Measurements from ENCODE around the gene SLC22A1. TPM values are rescaled to one million over a fixed set of nuclear protein-coding genes. Genes with fewer than 3 reads are reported as not detected.

SLC22A1 gene
- total RNA-seq, 1 experiment from 2014 or later = 0.39 TPM

GRCh38 chr6:160127270-160128124, 5.9 kb downstream of the SLC22A1 start:
- H3K27ac ChIP-seq (ENCODE audit: insufficient read length, low read depth, low read length) = no peak overlapping the region
- Mint-ChIP-seq H3K27me3 (ENCODE audit: low read depth) (peaks cover 11% of the 10 kb centered on the region), H3K27ac (no peak overlapping the region), H3K4me1 (peaks cover 9 to 22% of the 10 kb centered on the region in 2 experiments), H3K4me3 (no peak overlapping the region), H3K9me3 (peaks cover 7 to 8% of the 10 kb centered on the region in 2 experiments; a peak in 3 of 5 replicates), H3K36me3 (ENCODE audit: insufficient read depth in 1 of 3, low read depth in 3 of 3) (peaks cover 4 to 12% (median 7%) of the 10 kb centered on the region in 3 experiments; a peak in 3 of 7 replicates)
- no peak overlapping the region for H3T11ph ChIP-seq (ENCODE audit: low read length)
- no peak for DNase-seq
- no peak overlapping the region for H2BK120ac ChIP-seq (ENCODE audit: low read depth, low read length, poor library complexity, severe bottlenecking)
- H2BK15ac ChIP-seq (ENCODE audit: low read depth, low read length) = no peak overlapping the region
- H2BK20ac ChIP-seq (ENCODE audit: low read depth, low read length, poor library complexity, severe bottlenecking) = no peak overlapping the region
- no peak overlapping the region for H2AFZ ChIP-seq (ENCODE audit: low read length)
- no peaks in the 10 kb centered on the region for H3K79me2 ChIP-seq (ENCODE audit: insufficient read depth, low read length)
- H3K4ac ChIP-seq (ENCODE audit: low read depth, low read length) = no peak overlapping the region
- H4K91ac ChIP-seq (ENCODE audit: insufficient read length, low read depth, low read length) = no peak overlapping the region
- H3K4me1 ChIP-seq (ENCODE audit: insufficient read depth, low read length) = peaks cover 3% of the 10 kb centered on the region; the same call in 1 of the 2 replicates
- H2AK5ac ChIP-seq (ENCODE audit: insufficient read length, low read length) = no peak overlapping the region
- no peak overlapping the region for H2BK12ac ChIP-seq (ENCODE audit: insufficient read length, low read depth, low read length)
- H3K14ac ChIP-seq (ENCODE audit: insufficient read depth, low read length) = no peak overlapping the region
- no peak overlapping the region for H3K56ac ChIP-seq (ENCODE audit: insufficient read length, low read depth, low read length)
- H3K9ac ChIP-seq (ENCODE audit: extremely low read depth, insufficient read length, low read length) = no peak overlapping the region
- no peak overlapping the region for H4K8ac ChIP-seq (replicated peaks; ENCODE audit: insufficient read length, low read depth, low read length)
- H3K18ac ChIP-seq (ENCODE audit: insufficient read length, low read depth, low read length) = no peak overlapping the region
- H3K27me3 ChIP-seq (ENCODE audit: insufficient read depth, low read length) = no peaks in the 10 kb centered on the region
- no peak overlapping the region for H3K4me2 ChIP-seq (ENCODE audit: insufficient read depth, insufficient read length, low read length)
- H3K9me3 ChIP-seq (ENCODE audit: control insufficient read depth, low read depth, low read length) = no peaks in the 10 kb centered on the region
- TF ChIP-seq CTCF (conservative IDR thresholded peaks at IDR 0.05) = no peak
- WGBS (ENCODE audit: extremely low coverage, insufficient read length, low lambda C conversion rate) = no CpG with 5 or more reads among the region's 16 CpGs
- H4K5ac ChIP-seq (ENCODE audit: insufficient read length, low read depth, low read length) = no peak overlapping the region
- no peaks in the 10 kb centered on the region for H4K20me1 ChIP-seq (ENCODE audit: control insufficient read depth, insufficient read depth, insufficient read length)
- H3K23ac ChIP-seq (ENCODE audit: insufficient read length, low read depth, low read length) = no peak overlapping the region
- H2BK5ac ChIP-seq (ENCODE audit: insufficient read length, low read length) = no peak overlapping the region
- H3K23me2 ChIP-seq (ENCODE audit: insufficient read length, low read depth, low read length, poor library complexity, severe bottlenecking) = no peaks in the 10 kb centered on the region
- H3K79me1 ChIP-seq (ENCODE audit: insufficient read depth, low read depth, low read length, poor library complexity, severe bottlenecking) = no peaks in the 10 kb centered on the region

All from H9 (cell line).